Measurements from ENCODE around the gene CTU1. TPM values are rescaled to one million over a fixed set of nuclear protein-coding genes. Genes with fewer than 3 reads are reported as not detected.

CTU1 gene
- total RNA-seq, 4 donors from 2014 or later: 7.8 to 27.7 (median 8.4) TPM; not detected in 1

DNA sequence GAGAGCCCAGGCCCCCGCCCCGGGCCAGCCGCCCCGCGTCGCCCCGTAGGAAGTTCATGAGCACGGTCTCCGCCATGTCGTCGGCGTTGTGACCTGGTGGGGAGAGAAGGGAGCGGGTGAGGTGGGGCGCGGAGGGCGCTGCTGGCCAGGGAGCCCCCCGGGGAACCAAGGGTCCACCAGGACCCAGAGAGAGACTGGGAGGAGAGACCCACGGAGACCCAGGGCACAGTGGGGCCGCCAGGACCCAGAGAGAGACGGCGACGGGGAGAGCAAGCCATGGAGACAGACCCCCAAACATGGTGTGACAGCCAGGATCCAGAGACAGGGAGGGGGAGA is 9.2 kb downstream of the CTU1 start:
- Histone ChIP-seq H3K27ac (no peak overlapping the region), H3K9me3 (no peaks in the 10 kb centered on the region), H3K4me3 (no peak overlapping the region), H3K36me3 (no peaks in the 10 kb centered on the region), H3K27me3 (no peaks in the 10 kb centered on the region), H3K4me1 (no peaks in the 10 kb centered on the region)
- no peak for DNase-seq
- intact Hi-C loops (cut with DNase I; ENCODE audit: low total_unique reads): no loop called here
- TF ChIP-seq, protein P1, sequence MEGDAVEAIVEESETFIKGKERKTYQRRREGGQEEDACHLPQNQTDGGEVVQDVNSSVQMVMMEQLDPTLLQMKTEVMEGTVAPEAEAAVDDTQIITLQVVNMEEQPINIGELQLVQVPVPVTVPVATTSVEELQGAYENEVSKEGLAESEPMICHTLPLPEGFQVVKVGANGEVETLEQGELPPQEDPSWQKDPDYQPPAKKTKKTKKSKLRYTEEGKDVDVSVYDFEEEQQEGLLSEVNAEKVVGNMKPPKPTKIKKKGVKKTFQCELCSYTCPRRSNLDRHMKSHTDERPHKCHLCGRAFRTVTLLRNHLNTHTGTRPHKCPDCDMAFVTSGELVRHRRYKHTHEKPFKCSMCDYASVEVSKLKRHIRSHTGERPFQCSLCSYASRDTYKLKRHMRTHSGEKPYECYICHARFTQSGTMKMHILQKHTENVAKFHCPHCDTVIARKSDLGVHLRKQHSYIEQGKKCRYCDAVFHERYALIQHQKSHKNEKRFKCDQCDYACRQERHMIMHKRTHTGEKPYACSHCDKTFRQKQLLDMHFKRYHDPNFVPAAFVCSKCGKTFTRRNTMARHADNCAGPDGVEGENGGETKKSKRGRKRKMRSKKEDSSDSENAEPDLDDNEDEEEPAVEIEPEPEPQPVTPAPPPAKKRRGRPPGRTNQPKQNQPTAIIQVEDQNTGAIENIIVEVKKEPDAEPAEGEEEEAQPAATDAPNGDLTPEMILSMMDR (IDR thresholded peaks at IDR 0.05): no peak
- no peak for TF ChIP-seq POLR2A (IDR thresholded peaks at IDR 0.05)

DNA sequence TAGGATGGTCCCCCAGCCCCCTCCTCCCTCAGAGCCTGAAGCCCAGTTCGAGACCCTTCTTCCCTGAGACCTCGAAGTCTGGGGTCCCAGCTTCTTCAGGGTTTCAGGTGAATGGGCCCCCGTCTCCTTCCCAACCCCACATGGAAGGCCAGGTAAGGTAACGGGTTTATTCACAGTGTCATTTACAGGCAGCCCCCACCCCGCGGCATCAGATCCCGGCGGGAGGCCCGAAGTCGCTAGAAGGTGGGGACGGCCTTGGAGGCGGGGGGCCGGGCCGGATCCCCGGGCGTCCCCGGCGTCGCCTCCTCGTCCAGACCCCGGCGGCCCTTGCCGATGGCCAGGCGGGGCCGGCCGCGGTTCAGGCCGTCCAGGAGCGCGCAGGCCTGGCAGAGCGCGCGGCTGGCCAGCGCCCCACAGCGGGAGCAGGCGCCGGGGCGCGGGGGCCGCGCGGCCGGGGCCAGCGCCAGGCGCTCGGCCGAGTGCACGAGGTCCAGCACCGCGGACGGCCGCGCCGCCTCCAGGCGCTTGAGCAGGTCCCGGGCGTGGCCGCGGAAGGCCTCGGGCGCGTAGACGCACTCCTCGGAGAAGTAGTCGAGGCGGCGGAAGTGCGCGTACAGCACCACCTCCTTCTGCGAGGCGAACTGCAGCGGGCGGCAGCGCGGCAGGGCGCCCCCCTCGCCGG is 9.7 kb downstream of the CTU1 start:
- no peaks in the 10 kb centered on the region for H3K27me3 ChIP-seq
- no peaks in the 10 kb centered on the region for H3K9me3 ChIP-seq
- no peak overlapping the region for H3K27ac ChIP-seq
- intact Hi-C loops (cut with DNase I; ENCODE audit: low total_unique reads): no loop called here
- TF ChIP-seq, protein P1 (IDR thresholded peaks at IDR 0.05): peak in 1 of 4 experiments; percentile 16
- TF ChIP-seq POLR2A (IDR thresholded peaks at IDR 0.05): no peak
- H3K36me3 ChIP-seq: no peaks in the 10 kb centered on the region
- H3K4me3 ChIP-seq: no peak overlapping the region
- no peak for DNase-seq
- no peaks in the 10 kb centered on the region for H3K4me1 ChIP-seq

DNA sequence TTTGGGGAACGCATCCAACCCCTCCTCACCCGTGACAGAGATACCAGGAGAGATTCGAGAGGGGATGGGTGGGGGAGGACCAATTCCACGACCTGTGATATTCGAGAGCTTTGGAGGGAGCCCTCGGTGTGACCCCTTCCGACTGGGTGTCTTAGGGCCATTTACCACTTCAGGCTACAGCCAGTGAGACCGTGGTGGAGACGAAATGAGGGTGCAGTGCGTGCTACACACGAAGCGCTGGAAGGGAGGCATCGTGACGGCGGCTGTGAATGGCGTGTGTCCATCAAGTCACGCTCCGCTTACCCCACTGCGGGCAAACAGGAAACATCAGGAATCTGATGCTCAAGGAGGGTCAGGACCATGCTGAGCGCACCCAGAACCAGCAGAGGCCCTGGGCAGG is 10.4 kb downstream of the CTU1 start:
- H3K36me3 ChIP-seq: no peaks in the 10 kb centered on the region
- H3K27ac ChIP-seq: no peak overlapping the region
- no peak for TF ChIP-seq POLR2A (IDR thresholded peaks at IDR 0.05)
- TF ChIP-seq, protein P1 (IDR thresholded peaks at IDR 0.05): no peak
- intact Hi-C loops (cut with DNase I; ENCODE audit: low total_unique reads): no loop called here
- no peak overlapping the region for H3K4me3 ChIP-seq
- H3K4me1 ChIP-seq: no peaks in the 10 kb centered on the region
- no peaks in the 10 kb centered on the region for H3K27me3 ChIP-seq
- DNase-seq: no peak
- H3K9me3 ChIP-seq: no peaks in the 10 kb centered on the region

GRCh38 chr19:51097166-51097738 is 11.0 kb downstream of the CTU1 start:
- H3K9me3 ChIP-seq: no peaks in the 10 kb centered on the region
- H3K27me3 ChIP-seq: no peaks in the 10 kb centered on the region
- intact Hi-C loops (cut with DNase I; ENCODE audit: low total_unique reads): no loop called here
- TF ChIP-seq POLR2A (IDR thresholded peaks at IDR 0.05): no peak
- TF ChIP-seq, protein P1 (IDR thresholded peaks at IDR 0.05): peak; percentile 43 to 55 (median 49)
- H3K27ac ChIP-seq: no peak overlapping the region
- peak; percentile 32 to 52 for DNase-seq
- H3K4me1 ChIP-seq: no peaks in the 10 kb centered on the region
- H3K4me3 ChIP-seq: no peak overlapping the region
- no peaks in the 10 kb centered on the region for H3K36me3 ChIP-seq

GRCh38 chr19:51096473-51097165 is 11.6 kb downstream of the CTU1 start:
- no peaks in the 10 kb centered on the region for H3K9me3 ChIP-seq
- H3K27ac ChIP-seq: no peak overlapping the region
- DNase-seq: no peak
- TF ChIP-seq POLR2A (IDR thresholded peaks at IDR 0.05): no peak
- TF ChIP-seq, protein P1 (IDR thresholded peaks at IDR 0.05): peak in 1 of 4 experiments; percentile 4
- no peaks in the 10 kb centered on the region for H3K36me3 ChIP-seq
- H3K4me1 ChIP-seq: no peaks in the 10 kb centered on the region
- no peak overlapping the region for H3K4me3 ChIP-seq
- intact Hi-C loops (cut with DNase I; ENCODE audit: low total_unique reads): no loop called here
- H3K27me3 ChIP-seq: no peaks in the 10 kb centered on the region

Measured in uterus (tissue), 4 donors.